Natural killer cell treated with Interleukin-12 subunit alpha and Interleukin-12 subunit beta and Interleukin-15 and Interleukin-18, amount 100 ng/mL, for 72 hours (primary cell): ENCODE results near the gene SMG6. TPM values are rescaled to one million over a fixed set of nuclear protein-coding genes. Genes with fewer than 3 reads are reported as not detected.
"Not testable (repeated sequence)": the region's sequence is repeated elsewhere in the genome, so short reads cannot be mapped to it uniquely, and the experiment has no call there.

Source experiments
- ATAC-seq, 2 donors: fragments of 150-1000 bp; cut with Tn5 transposase in 1 of 2; sonication (Bioruptor Pico), chemical (Tn5 transposase) in 1 of 2; 2 replicates each; pipeline ENCODE4 v1.10.0; 2021
- DNase-seq: peaks from one replicate; pipeline ENCODE4 v3.0.0; 2022; ENCODE audit warnings: low spot score
- H3K27ac Mint-ChIP-seq, 2 donors: 1 replicate in 1 of 2; 2 replicates in 1 of 2; pipeline ENCODE4 v1.8.0; 2022; ENCODE audit warnings: mixed read lengths in 2 of 2, mild to moderate bottlenecking in 1 of 2, moderate library complexity in 1 of 2
- H3K27me3 Mint-ChIP-seq, 2 donors: 1 replicate in 1 of 2; 2 replicates in 1 of 2; pipeline ENCODE4 v1.8.0; 2022; ENCODE audit warnings: mixed read lengths in 2 of 2
- H3K36me3 Mint-ChIP-seq: one replicate; pipeline ENCODE4 v1.8.0; 2022; ENCODE audit warnings: mixed read lengths
- H3K4me1 Mint-ChIP-seq, 2 donors: 1 replicate in 1 of 2; 2 replicates in 1 of 2; pipeline ENCODE4 v1.8.0; 2022; ENCODE audit warnings: low read depth in 2 of 2, mixed read lengths in 2 of 2, mild to moderate bottlenecking in 1 of 2
- H3K4me3 Mint-ChIP-seq: one replicate; pipeline ENCODE4 v1.8.0; 2022; ENCODE audit warnings: mixed read lengths
- H3K9me3 Mint-ChIP-seq: 2 replicates; pipeline ENCODE4 v1.8.0; 2022; ENCODE audit warnings: mixed read lengths
- total RNA-seq, 2 donors: library from RNA; stranded (reverse); gene quantifications; one replicate each; pipeline ENCODE4 v1.2.3, GENCODE V29; 2022

Gene SMG6
- total RNA-seq, 2 donors from 2014 or later = 33.6 to 74.7 TPM

- no peaks in the 10 kb centered on the region for H3K27me3 Mint-ChIP-seq
- DNase-seq = no peak
- H3K4me1 Mint-ChIP-seq = peaks cover 13 to 23% of the 10 kb centered on the region in 2 donors
- no peak overlapping the region for H3K4me3 Mint-ChIP-seq
- H3K9me3 Mint-ChIP-seq = no peaks in the 10 kb centered on the region
- no peak for ATAC-seq
- peak overlapping the region in 1 of 2 donors; percentile 63 for H3K27ac Mint-ChIP-seq
- peaks cover 9% of the 10 kb centered on the region for H3K36me3 Mint-ChIP-seq
These were observed 95.6 kb downstream of the SMG6 start for GRCh38 chr17:2207815-2208515.

- no peaks in the 10 kb centered on the region for H3K27me3 Mint-ChIP-seq
- no peak for DNase-seq
- H3K4me3 Mint-ChIP-seq = no peak overlapping the region
- H3K27ac Mint-ChIP-seq = no peak overlapping the region
- peaks cover 4% of the 10 kb centered on the region for H3K36me3 Mint-ChIP-seq
- no peak for ATAC-seq
- H3K4me1 Mint-ChIP-seq = peaks cover 14 to 17% of the 10 kb centered on the region in 2 donors
- no peaks in the 10 kb centered on the region for H3K9me3 Mint-ChIP-seq
These were observed 99.2 kb downstream of the SMG6 start for GRCh38 chr17:2204393-2204792.

DNA sequence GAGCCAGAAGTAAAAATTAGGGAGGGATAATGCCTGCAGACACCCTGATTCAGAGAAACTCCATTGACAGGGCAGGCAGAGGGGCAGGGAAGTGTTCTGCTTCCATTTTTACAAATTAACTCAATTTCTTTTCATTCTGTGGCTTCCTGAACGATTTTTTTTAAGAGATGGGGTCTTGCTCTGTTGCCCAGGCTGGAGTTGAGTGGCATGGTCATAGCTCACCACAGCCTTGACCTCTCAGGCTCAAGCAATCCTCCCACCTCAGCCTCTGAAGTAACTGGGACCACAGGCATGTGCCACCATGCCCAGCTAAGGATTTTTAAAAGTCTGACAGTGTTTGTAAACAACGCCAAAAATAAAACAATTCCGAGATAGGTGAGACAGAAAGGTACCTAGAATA, 99.8 kb downstream of the SMG6 start:
- ATAC-seq = no peak
- peaks cover 14 to 17% of the 10 kb centered on the region in 2 donors for H3K4me1 Mint-ChIP-seq

GRCh38 chr17:2202996-2203575, 100.5 kb downstream of the SMG6 start:
- Mint-ChIP-seq H3K4me1 (peaks cover 14 to 17% of the 10 kb centered on the region in 2 donors), H3K9me3 (no peaks in the 10 kb centered on the region), H3K36me3 (peaks cover 4% of the 10 kb centered on the region), H3K4me3 (peak overlapping the region; percentile 28), H3K27me3 (no peaks in the 10 kb centered on the region), H3K27ac (peak overlapping the region; percentile 30 to 55)
- DNase-seq = no peak
- ATAC-seq = no peak

More for the DNA sequence above, 99.8 kb downstream of the SMG6 start:
- Mint-ChIP-seq H3K9me3 (no peaks in the 10 kb centered on the region), H3K4me3 (no peak overlapping the region), H3K27ac (peak overlapping the region in 1 of 2 donors; percentile 30), H3K36me3 (peaks cover 4% of the 10 kb centered on the region), H3K27me3 (no peaks in the 10 kb centered on the region)
- DNase-seq = no peak

GRCh38 chr17:2202302-2202995, 101.1 kb downstream of the SMG6 start:
- DNase-seq = no peak
- H3K27me3 Mint-ChIP-seq = no peaks in the 10 kb centered on the region
- H3K36me3 Mint-ChIP-seq = peaks cover 4% of the 10 kb centered on the region
- no peak overlapping the region for H3K4me3 Mint-ChIP-seq
- peak overlapping the region; percentile 30 to 55 for H3K27ac Mint-ChIP-seq
- H3K9me3 Mint-ChIP-seq = no peaks in the 10 kb centered on the region
- ATAC-seq = peak in 1 of 2 donors; percentile 48
- peaks cover 15 to 17% of the 10 kb centered on the region in 2 donors for H3K4me1 Mint-ChIP-seq

DNA sequence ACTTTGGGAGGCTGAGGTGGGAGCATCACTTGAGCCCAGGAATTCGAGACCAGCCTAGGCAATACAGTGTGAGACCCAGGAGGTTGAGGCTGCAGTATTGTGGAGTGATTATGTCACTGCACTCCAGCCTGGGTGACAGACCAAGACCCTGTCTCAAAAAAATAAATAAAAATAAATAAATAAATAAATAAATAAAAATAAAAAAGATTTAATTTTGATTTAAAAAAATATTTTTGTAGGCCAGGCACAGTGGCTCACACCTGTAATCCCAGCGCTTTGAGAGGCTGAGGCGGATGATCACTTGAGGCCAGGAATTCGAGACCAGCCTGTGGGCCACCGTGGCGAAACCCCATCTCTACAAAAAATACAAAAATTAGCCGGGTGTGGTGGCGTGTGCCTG, 104.2 kb downstream of the SMG6 start:
- not testable (repeated sequence) for ATAC-seq, H3K4me3 Mint-ChIP-seq, H3K27ac Mint-ChIP-seq, DNase-seq, H3K27me3 Mint-ChIP-seq, H3K36me3 Mint-ChIP-seq, H3K9me3 Mint-ChIP-seq
- peaks cover 32 to 35% of the 10 kb centered on the region in 2 donors for H3K4me1 Mint-ChIP-seq

GRCh38 chr17:2198927-2199326, 104.7 kb downstream of the SMG6 start:
- H3K27me3 Mint-ChIP-seq = no peaks in the 10 kb centered on the region
- peaks cover 36 to 39% of the 10 kb centered on the region in 2 donors for H3K4me1 Mint-ChIP-seq
- DNase-seq = no peak
- no peak overlapping the region for H3K27ac Mint-ChIP-seq
- no peak overlapping the region for H3K4me3 Mint-ChIP-seq
- H3K9me3 Mint-ChIP-seq = no peaks in the 10 kb centered on the region
- ATAC-seq = no peak
- H3K36me3 Mint-ChIP-seq = peaks cover 9% of the 10 kb centered on the region

GRCh38 chr17:2197271-2197670, 106.3 kb downstream of the SMG6 start:
- H3K36me3 Mint-ChIP-seq = peaks cover 9% of the 10 kb centered on the region
- H3K27ac Mint-ChIP-seq = no peak overlapping the region
- no peak for DNase-seq
- no peak overlapping the region for H3K4me3 Mint-ChIP-seq
- H3K4me1 Mint-ChIP-seq = peaks cover 39 to 45% of the 10 kb centered on the region in 2 donors
- no peaks in the 10 kb centered on the region for H3K27me3 Mint-ChIP-seq
- H3K9me3 Mint-ChIP-seq = no peaks in the 10 kb centered on the region
- ATAC-seq = no peak

- Mint-ChIP-seq H3K4me3 (peak overlapping the region; percentile 7), H3K27ac (peak overlapping the region in 1 of 2 donors; percentile 17), H3K27me3 (no peaks in the 10 kb centered on the region), H3K4me1 (peaks cover 41 to 52% of the 10 kb centered on the region in 2 donors), H3K36me3 (peaks cover 5% of the 10 kb centered on the region), H3K9me3 (no peaks in the 10 kb centered on the region)
- peak; percentile 77 to 78 for ATAC-seq
- DNase-seq = no peak
These were observed 107.9 kb downstream of the SMG6 start for GRCh38 chr17:2195729-2196128.

- Mint-ChIP-seq H3K27ac (no peak overlapping the region), H3K9me3 (no peaks in the 10 kb centered on the region), H3K27me3 (no peaks in the 10 kb centered on the region), H3K4me3 (no peak overlapping the region), H3K4me1 (peaks cover 45 to 57% of the 10 kb centered on the region in 2 donors), H3K36me3 (peaks cover 5% of the 10 kb centered on the region)
- no peak for ATAC-seq
- no peak for DNase-seq
These were observed 108.7 kb downstream of the SMG6 start for GRCh38 chr17:2194889-2195335.

DNA sequence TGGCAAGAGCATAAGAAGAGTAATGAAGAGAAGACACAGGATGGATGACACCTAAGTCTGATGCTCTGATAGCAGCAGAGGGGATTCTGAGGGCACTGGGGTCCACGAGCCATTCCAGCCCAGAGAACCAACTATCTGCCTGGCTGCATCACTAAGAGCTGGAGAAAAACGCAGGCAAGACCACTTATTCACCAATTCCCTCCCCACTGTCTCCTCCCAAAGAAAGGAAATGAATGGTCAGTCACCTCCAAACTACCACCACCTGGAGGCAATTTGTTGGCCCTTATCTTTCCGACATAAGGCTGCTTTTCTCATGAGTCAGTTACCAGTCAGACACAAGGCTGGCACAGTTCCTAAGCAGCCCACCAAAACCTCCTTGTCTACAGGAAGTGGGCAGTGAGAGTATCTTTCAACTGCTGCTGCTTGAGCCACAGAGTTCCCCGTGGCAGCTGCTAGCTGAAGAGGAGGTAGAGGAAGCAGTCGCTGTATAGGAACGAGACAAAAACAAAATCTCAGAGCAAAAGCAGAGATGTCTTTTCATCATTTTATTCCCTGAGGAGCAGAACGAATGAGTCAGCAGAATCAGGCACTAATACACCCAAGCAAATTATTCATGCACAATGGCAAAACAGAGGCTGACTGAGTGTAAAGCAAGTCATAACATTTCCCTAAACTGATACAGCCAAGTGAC, 111.1 kb downstream of the SMG6 start:
- H3K4me1 Mint-ChIP-seq = peaks cover 64 to 76% of the 10 kb centered on the region in 2 donors
- H3K27me3 Mint-ChIP-seq = no peaks in the 10 kb centered on the region
- DNase-seq (peak; percentile 79), ATAC-seq (peak; percentile 93 to 94)
- peak overlapping the region; percentile 42 to 69 for H3K27ac Mint-ChIP-seq
- no peaks in the 10 kb centered on the region for H3K9me3 Mint-ChIP-seq
- peak overlapping the region; percentile 72 for H3K4me3 Mint-ChIP-seq
- peaks cover 10% of the 10 kb centered on the region for H3K36me3 Mint-ChIP-seq

DNA sequence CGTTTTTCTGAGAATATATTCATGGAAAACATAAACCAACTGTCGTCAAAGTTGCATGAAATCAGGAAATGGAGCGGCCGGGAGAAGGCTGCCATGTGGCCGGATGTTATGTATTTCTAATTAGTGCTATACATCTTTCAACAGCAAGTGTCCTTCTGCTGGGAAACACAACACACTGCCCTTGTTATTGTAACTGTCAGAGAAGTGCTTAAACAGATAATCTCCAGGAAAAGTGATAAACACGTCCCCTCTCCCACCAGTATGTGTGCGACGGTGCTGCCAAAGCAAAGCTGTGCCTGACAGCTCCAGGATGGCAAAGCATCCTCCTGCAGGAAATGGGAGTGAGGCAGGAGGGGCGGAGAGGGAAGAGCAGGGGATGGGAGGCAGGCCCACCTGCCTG, 111.8 kb downstream of the SMG6 start:
- Mint-ChIP-seq H3K27me3 (no peaks in the 10 kb centered on the region), H3K36me3 (peaks cover 16% of the 10 kb centered on the region), H3K27ac (peak overlapping the region; percentile 42 to 69), H3K4me3 (peak overlapping the region; percentile 72), H3K9me3 (no peaks in the 10 kb centered on the region), H3K4me1 (peaks cover 64 to 77% of the 10 kb centered on the region in 2 donors)
- ATAC-seq = no peak
- DNase-seq = no peak

GRCh38 chr17:2191227-2191626, 112.4 kb downstream of the SMG6 start:
- DNase-seq = no peak
- Mint-ChIP-seq H3K27me3 (no peaks in the 10 kb centered on the region), H3K4me1 (peaks cover 67 to 75% of the 10 kb centered on the region in 2 donors), H3K9me3 (no peaks in the 10 kb centered on the region), H3K4me3 (peak overlapping the region; percentile 72), H3K36me3 (peaks cover 18% of the 10 kb centered on the region), H3K27ac (no peak overlapping the region)
- no peak for ATAC-seq
